HG03175 (cell line): ENCODE results near the gene XPNPEP2.
"Not testable (repeated sequence)": the region's sequence is repeated elsewhere in the genome, so short reads cannot be mapped to it uniquely, and the experiment has no call there.

Experiments
- ATAC-seq: cut with Tn5 transposase; IDR thresholded peaks from one replicate; pipeline ENCODE4 v1.9.1; 2021; ENCODE audit warnings: mild to moderate bottlenecking, moderate library complexity; ENCODE audit not compliant: unreplicated experiment

The XPNPEP2 gene

DNA sequence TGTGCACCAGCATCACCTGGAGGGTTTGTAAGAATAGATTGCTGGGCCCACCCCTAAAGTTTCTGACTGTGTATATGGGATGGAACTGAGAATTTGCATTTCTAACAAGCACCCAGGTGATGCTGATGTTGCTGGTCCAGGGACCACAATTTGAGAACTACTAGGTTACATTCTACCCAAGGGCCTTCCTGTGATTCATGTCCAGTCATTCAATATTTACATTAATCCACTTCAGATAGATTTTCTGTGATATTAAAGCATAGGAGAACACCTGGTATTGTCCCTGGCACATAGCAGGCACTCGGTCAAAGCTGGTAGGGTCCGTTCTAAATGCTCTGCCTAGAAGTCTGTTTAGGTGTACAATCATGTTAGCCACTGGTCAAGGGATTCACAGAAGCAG lies 19.5 kb upstream of the XPNPEP2 start:
- ATAC-seq = no peak

DNA sequence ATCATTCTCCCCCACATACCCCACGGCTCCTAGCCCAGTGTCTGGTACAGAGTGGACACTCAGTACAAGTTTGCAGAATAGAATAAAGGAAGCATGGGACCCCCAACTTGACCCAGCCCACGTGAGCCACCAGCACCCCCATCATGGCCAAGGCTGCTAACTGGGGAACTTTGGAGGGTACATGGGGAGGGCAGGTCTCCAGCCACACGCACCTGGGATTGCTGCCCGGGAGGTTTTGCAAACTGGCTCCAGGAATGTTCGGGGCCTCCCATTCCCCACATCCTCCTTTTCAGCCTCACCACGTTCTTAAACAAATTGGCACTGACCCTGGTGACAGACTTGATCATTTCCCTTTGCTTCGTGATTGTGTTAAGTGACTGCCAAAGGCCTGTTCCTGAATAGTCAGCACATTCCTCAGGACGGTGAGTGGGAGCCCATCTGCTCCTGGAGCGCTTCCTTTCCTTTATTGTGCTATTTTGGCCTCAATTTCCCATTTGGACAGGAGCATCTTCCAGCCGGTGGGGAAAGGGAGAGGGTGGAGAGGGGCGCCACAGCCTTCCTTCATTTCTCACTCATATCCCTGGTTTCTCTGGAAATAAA lies 18.7 kb upstream of the XPNPEP2 start:
- no peak for ATAC-seq

DNA sequence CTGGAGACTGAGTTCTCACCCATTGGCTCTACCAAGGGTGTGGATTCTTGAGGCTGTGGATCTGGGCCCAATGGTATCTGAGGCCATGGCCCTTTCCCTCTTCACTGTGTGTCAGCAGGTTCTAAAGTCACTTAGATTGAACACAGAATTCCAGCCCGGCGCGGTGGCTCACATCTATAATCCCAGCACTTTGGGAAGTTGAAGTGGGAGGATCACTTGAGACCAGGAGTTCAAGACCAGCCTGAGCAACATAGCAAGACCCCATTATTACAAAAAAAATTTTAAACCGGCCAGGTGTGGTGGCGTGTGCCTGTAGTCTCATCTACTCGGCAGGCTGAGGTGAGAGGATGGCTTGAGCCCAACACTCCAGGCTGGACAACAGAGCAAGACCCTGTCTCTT lies 18.0 kb upstream of the XPNPEP2 start:
- ATAC-seq = no peak

- no peak for ATAC-seq
Observed at GRCh38 chrX:129721414-129721813, 17.4 kb upstream of the XPNPEP2 start.

DNA sequence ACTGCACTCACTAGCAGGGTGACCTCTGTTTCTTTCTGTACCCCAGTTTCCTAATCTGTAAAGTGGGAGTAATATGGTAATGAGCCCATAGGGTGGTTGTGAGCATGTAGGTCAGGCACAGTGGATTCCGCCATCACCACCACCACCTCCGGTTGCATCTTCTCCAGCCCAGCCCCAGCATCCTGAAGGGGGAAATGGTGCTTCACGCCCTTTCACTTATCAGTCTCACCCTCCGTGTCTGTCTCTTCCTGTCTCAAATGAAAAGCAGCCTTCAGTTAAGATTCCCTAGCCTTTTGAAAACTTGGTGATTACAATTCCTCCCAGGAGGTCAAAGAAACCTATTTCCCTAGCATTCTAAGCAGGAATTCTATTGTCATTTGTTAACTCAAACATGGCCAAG lies 16.9 kb upstream of the XPNPEP2 start:
- no peak for ATAC-seq

DNA sequence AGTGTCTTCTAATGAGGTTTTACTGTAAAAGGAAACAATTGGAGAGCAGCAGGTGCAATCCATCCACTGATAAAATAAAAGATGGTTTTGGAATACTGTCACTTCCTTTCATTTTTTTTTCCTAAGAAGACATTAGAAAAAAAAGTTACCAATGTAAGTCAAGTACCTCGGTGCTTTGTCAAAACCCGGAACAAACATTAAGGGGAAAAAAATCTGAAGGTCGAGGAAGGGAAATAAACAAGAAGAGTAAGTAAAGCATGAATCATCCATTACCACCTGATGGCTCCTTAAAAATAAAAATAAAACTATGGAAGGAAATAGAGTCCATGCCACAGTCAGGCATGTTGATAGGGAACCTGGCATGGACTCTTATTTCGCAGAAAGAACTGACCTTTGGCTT lies 15.3 kb upstream of the XPNPEP2 start:
- no peak for ATAC-seq

GRCh38 chrX:129724754-129725153 lies 14.0 kb upstream of the XPNPEP2 start:
- no peak for ATAC-seq

- ATAC-seq = no peak
Observed at GRCh38 chrX:129726307-129727111, 12.3 kb upstream of the XPNPEP2 start.

DNA sequence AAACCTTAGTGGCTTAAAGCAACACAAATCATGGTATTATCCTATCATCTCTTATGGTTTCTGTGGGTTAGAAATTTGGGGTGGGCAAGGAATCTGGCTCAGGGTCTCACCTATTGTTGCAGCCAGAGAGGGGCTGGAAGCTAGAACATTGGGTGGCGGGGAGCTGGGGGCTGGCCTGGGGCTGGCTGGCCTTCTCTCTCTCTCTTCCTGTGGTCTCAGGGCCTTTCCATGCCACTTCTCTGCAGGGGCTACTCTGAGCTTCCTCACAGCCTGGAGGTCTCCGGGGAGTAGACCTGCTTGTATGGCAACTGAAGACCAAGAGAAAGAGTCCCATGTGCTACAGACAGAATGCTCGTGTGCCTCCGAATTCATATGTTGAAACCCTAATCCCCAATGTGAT lies 10.7 kb upstream of the XPNPEP2 start:
- ATAC-seq = no peak

- ATAC-seq = no peak
Observed at GRCh38 chrX:129731228-129731627, 7.6 kb upstream of the XPNPEP2 start.

GRCh38 chrX:129732857-129733256 lies 5.9 kb upstream of the XPNPEP2 start:
- ATAC-seq = no peak

DNA sequence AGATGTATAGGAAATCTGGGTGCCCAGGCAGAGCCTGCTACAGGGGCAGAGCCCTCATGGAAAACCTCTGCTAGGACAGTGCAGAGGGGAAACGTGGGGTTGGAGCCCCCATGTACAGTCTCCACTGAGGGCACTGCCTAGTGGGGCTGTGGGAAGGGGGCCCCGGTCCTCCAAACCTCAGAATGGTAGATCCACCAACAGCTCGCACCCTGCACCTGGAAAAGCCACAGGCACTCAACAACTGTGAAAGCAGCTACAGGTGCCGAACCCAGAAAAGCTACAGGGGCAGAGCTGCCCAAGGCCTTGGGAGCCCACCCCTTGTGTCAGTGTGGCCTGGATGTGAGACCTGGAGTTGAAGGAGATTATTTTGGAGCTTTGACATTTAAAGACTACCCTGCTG lies 5.4 kb upstream of the XPNPEP2 start:
- ATAC-seq = no peak

- no peak for ATAC-seq
Observed at GRCh38 chrX:129736491-129736890, 2.3 kb upstream of the XPNPEP2 start.

DNA sequence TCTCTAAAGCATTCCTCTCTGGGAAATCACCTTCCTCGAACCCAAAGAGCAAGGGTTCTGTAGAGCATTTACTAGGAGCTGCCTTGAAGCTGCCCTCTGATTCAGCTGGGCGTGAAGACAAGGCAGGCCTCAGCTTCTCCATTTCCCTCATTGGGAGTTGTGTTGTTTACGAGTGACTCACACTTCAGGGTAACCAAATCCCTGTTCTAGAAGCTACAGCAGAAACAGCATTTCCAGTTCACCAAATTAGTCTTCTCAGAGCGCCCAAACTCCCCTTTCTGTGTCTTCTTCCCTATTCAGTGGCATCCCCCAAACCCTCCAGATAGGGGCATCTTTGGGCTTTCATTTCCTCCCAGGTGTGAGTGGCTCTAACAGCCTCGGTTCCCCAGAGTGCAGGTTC lies 863 bp upstream of the XPNPEP2 start:
- ATAC-seq = no peak

- no peak for ATAC-seq
Observed at GRCh38 chrX:129739578-129739977, 799 bp downstream of the XPNPEP2 start.

DNA sequence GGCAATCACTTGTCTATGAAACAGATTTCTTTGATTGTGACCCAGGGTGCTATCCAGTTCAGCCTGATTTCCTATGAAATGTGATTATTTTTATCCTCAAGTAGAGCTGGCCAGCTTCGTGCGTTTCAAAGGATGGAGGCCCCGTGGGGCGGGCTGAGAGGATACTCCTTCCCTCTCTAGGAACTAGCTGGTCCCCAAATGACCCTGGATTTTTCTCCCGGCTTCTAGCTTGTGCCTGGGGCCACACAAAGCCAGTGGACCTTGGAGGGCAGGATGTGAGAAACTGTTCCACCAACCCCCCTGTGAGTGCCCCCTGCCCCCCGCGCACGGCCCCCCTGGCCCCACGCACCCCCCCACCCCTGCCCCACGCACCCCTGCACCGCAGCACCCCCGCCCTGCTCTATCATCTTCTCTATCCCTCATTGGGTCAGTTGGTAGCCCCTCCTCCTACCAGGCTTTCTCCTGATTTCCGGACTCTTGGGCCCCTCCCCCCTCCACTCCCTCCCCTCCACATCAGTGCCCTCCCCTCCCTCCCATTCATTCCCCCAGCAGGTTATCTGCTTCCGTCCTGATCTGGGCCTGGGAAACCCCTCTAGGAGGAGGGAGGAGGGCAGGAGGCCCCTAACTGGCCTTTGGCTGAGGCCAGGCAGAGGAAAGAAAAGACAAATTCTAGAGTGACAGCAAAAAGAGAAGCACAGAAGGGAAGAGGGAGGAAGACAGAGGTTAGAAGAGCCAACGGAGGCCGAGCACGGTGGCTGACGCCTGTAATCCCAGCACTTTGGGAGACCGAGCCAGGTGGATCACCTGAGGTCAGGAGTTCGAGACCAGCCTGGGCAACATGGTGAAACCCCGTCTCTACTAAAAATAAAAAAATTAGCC lies 3.3 kb downstream of the XPNPEP2 start:
- ATAC-seq = no peak

GRCh38 chrX:129742759-129743152 lies 4.0 kb downstream of the XPNPEP2 start:
- not testable (repeated sequence) for ATAC-seq

- no peak for ATAC-seq
Observed at GRCh38 chrX:129743821-129744220, 5.0 kb downstream of the XPNPEP2 start.

GRCh38 chrX:129744861-129745321 lies 6.1 kb downstream of the XPNPEP2 start:
- no peak for ATAC-seq

GRCh38 chrX:129746557-129747470 lies 8.0 kb downstream of the XPNPEP2 start:
- ATAC-seq = no peak

GRCh38 chrX:129747533-129747932 lies 8.8 kb downstream of the XPNPEP2 start:
- no peak for ATAC-seq
